HEK293T (cell line): ENCODE results near the gene QSOX1.

Source experiments
- CTBP1 ChIP-seq: fragments of 450-650 bp; IDR thresholded peaks from 2 replicates; pipeline ENCODE4 v1.6.1; 2016; ENCODE audit warnings: borderline replicate concordance
- ELF4 ChIP-seq: fragments of 450-650 bp; IDR thresholded peaks from 2 replicates; pipeline ENCODE4 v1.6.1; 2017; ENCODE audit warnings: antibody characterized with exemption
- FOXM1 ChIP-seq: fragments of 450-650 bp; IDR thresholded peaks from 2 replicates; pipeline ENCODE4 v1.6.1; 2017; ENCODE audit warnings: mild to moderate bottlenecking, borderline replicate concordance

DNA sequence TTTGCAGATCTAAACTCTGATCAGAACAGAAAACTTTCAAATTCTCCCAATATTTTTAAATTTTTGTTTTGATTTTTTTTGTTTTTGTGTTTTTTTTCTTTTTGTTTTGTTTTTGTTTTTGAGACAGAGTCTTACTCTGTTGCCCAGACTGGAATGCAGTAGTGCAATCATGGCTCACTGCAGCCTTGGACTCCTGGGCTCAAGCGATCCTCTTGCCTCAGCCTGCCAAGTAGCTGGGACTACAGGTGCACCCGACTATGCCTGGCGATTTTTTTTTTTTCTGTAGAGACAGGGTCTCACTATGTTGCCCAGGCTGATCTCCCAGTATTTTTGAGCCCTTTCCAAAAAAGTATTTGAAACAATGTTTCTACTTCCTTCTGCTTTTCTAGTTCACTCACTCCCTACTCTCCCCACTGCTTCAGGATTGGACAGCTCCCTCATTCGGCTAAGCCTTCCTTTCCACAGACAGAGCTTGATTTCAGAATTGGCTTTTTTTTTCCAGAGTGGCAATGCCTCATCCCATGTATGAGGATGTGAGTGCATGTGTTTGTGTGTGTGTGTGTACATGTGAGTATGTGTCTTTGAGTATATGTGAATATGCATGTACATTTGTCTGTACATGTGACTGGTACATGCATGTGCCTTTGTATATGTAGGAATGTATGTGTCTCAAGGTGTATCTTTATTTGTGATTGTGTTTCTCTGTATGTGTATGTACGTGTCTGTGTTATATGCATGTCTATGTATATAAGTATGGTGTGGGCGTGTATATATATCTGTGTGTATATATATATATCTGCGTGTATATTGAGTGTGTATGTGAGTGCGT is 87.3 kb downstream of the QSOX1 start:
- TF ChIP-seq ELF4, result no peak
- TF ChIP-seq CTBP1, result no peak
- no peak for TF ChIP-seq FOXM1
